Stimulated activated naive CD8-positive, alpha-beta T cell treated with anti-CD3 and anti-CD28 coated beads, Interleukin-15, Interleukin-2, amounts not matched to agents 100 ng/mL and 50 ng/mL, for 24 hours (primary cell): Measurements from ENCODE around the gene ESPN.
"Not testable (repeated sequence)": the region's sequence is repeated elsewhere in the genome, so short reads cannot be mapped to it uniquely, and the experiment has no call there.

Experiments used
- H3K27ac Mint-ChIP-seq: one replicate; pipeline ENCODE4 v1.8.0; 2021; ENCODE audit warnings: mild to moderate bottlenecking, mixed read lengths
- H3K27me3 Mint-ChIP-seq: one replicate; pipeline ENCODE4 v1.8.0; 2021; ENCODE audit warnings: mixed read lengths
- H3K36me3 Mint-ChIP-seq: one replicate; pipeline ENCODE4 v1.8.0; 2021; ENCODE audit warnings: low read depth, mixed read lengths
- H3K4me1 Mint-ChIP-seq: one replicate; pipeline ENCODE4 v1.8.0; 2021; ENCODE audit warnings: low read depth, mixed read lengths
- H3K4me3 Mint-ChIP-seq: one replicate; pipeline ENCODE4 v1.8.0; 2021; ENCODE audit warnings: mild to moderate bottlenecking, mixed read lengths
- H3K9me3 Mint-ChIP-seq: one replicate; pipeline ENCODE4 v1.8.0; 2021; ENCODE audit warnings: mixed read lengths

The ESPN gene

GRCh38 chr1:6431645-6432579 is 7.3 kb downstream of the ESPN start:
- H3K9me3 Mint-ChIP-seq, result not testable (repeated sequence)

GRCh38 chr1:6434186-6434585 is 9.6 kb downstream of the ESPN start:
- Mint-ChIP-seq H3K4me1 (no peaks in the 10 kb centered on the region), H3K36me3 (no peaks in the 10 kb centered on the region), H3K9me3 (no peaks in the 10 kb centered on the region), H3K27ac (no peak overlapping the region), H3K4me3 (no peak overlapping the region), H3K27me3 (peaks cover 13% of the 10 kb centered on the region)

More at GRCh38 chr1:6431645-6432579, 7.3 kb downstream of the ESPN start:
- H3K4me3 Mint-ChIP-seq, H3K36me3 Mint-ChIP-seq, H3K4me1 Mint-ChIP-seq, H3K27ac Mint-ChIP-seq: not testable (repeated sequence)
- peaks cover 10% of the 10 kb centered on the region for H3K27me3 Mint-ChIP-seq

GRCh38 chr1:6435129-6435528 is 10.6 kb downstream of the ESPN start:
- H3K9me3 Mint-ChIP-seq, result no peaks in the 10 kb centered on the region
- peaks cover 6% of the 10 kb centered on the region for H3K4me1 Mint-ChIP-seq
- no peak overlapping the region for H3K4me3 Mint-ChIP-seq
- peaks cover 17% of the 10 kb centered on the region for H3K27me3 Mint-ChIP-seq
- no peak overlapping the region for H3K27ac Mint-ChIP-seq
- H3K36me3 Mint-ChIP-seq, result no peaks in the 10 kb centered on the region

- Mint-ChIP-seq H3K36me3 (no peaks in the 10 kb centered on the region), H3K9me3 (no peaks in the 10 kb centered on the region), H3K4me1 (peaks cover 6% of the 10 kb centered on the region), H3K27ac (no peak overlapping the region), H3K4me3 (no peak overlapping the region), H3K27me3 (peaks cover 13% of the 10 kb centered on the region)
Observed at GRCh38 chr1:6435547-6435946, 11.0 kb downstream of the ESPN start.

GRCh38 chr1:6436277-6436676 is 11.7 kb downstream of the ESPN start:
- H3K36me3 Mint-ChIP-seq, H3K9me3 Mint-ChIP-seq, H3K4me3 Mint-ChIP-seq, H3K4me1 Mint-ChIP-seq, H3K27ac Mint-ChIP-seq: not testable (repeated sequence)
- peaks cover 16% of the 10 kb centered on the region for H3K27me3 Mint-ChIP-seq

GRCh38 chr1:6437012-6437700 is 12.6 kb downstream of the ESPN start:
- not testable (repeated sequence) for H3K36me3 Mint-ChIP-seq, H3K4me1 Mint-ChIP-seq, H3K9me3 Mint-ChIP-seq, H3K27ac Mint-ChIP-seq, H3K4me3 Mint-ChIP-seq
- H3K27me3 Mint-ChIP-seq, result peaks cover 24% of the 10 kb centered on the region

GRCh38 chr1:6438047-6438525 is 13.5 kb downstream of the ESPN start:
- Mint-ChIP-seq H3K27me3 (peaks cover 25% of the 10 kb centered on the region), H3K4me3 (no peak overlapping the region), H3K27ac (no peak overlapping the region), H3K9me3 (no peaks in the 10 kb centered on the region), H3K4me1 (peaks cover 6% of the 10 kb centered on the region), H3K36me3 (no peaks in the 10 kb centered on the region)

- Mint-ChIP-seq H3K4me1 (peaks cover 6% of the 10 kb centered on the region), H3K4me3 (no peak overlapping the region), H3K36me3 (no peaks in the 10 kb centered on the region), H3K27ac (no peak overlapping the region), H3K27me3 (peaks cover 33% of the 10 kb centered on the region), H3K9me3 (no peaks in the 10 kb centered on the region)
Observed at GRCh38 chr1:6440198-6441126, 15.9 kb downstream of the ESPN start.

- H3K27me3 Mint-ChIP-seq, result peaks cover 37% of the 10 kb centered on the region
- H3K9me3 Mint-ChIP-seq, result no peaks in the 10 kb centered on the region
- H3K4me3 Mint-ChIP-seq, result no peak overlapping the region
Observed at GRCh38 chr1:6441586-6441985, 17.0 kb downstream of the ESPN start.

GRCh38 chr1:6443339-6444115 is 19.0 kb downstream of the ESPN start:
- Mint-ChIP-seq H3K36me3 (no peaks in the 10 kb centered on the region), H3K4me3 (no peak overlapping the region), H3K27ac (no peak overlapping the region), H3K9me3 (no peaks in the 10 kb centered on the region), H3K27me3 (peaks cover 33% of the 10 kb centered on the region), H3K4me1 (peaks cover 6% of the 10 kb centered on the region)

More at GRCh38 chr1:6441586-6441985, 17.0 kb downstream of the ESPN start:
- Mint-ChIP-seq H3K27ac (no peak overlapping the region), H3K36me3 (no peaks in the 10 kb centered on the region), H3K4me1 (peaks cover 6% of the 10 kb centered on the region)

- Mint-ChIP-seq H3K27ac (no peak overlapping the region), H3K36me3 (no peaks in the 10 kb centered on the region), H3K4me3 (no peak overlapping the region), H3K4me1 (peaks cover 10% of the 10 kb centered on the region), H3K9me3 (no peaks in the 10 kb centered on the region), H3K27me3 (peaks cover 35% of the 10 kb centered on the region)
Observed at GRCh38 chr1:6444377-6444776, 19.8 kb downstream of the ESPN start.

GRCh38 chr1:6445062-6445763 is 20.6 kb downstream of the ESPN start:
- no peaks in the 10 kb centered on the region for H3K9me3 Mint-ChIP-seq
- no peaks in the 10 kb centered on the region for H3K36me3 Mint-ChIP-seq
- H3K27me3 Mint-ChIP-seq, result peaks cover 37% of the 10 kb centered on the region
- H3K27ac Mint-ChIP-seq, result no peak overlapping the region
- H3K4me1 Mint-ChIP-seq, result peaks cover 8% of the 10 kb centered on the region
- no peak overlapping the region for H3K4me3 Mint-ChIP-seq

GRCh38 chr1:6445929-6446328 is 21.4 kb downstream of the ESPN start:
- H3K27me3 Mint-ChIP-seq, result peaks cover 43% of the 10 kb centered on the region
- not testable (repeated sequence) for H3K4me1 Mint-ChIP-seq, H3K36me3 Mint-ChIP-seq, H3K27ac Mint-ChIP-seq, H3K4me3 Mint-ChIP-seq, H3K9me3 Mint-ChIP-seq
